HepG2 (cell line): ENCODE results near the gene TCAP. TPM values are rescaled to one million over a fixed set of nuclear protein-coding genes. Genes with fewer than 3 reads are reported as not detected.

ENCODE experiments used
- ATAC-seq: fragments of 200-7000 bp; cut with Tn5 transposase; 3 replicates; pipeline ENCODE4 v1.9.1; 2020; ENCODE audit warnings: mild to moderate bottlenecking, moderate library complexity
- BruUV-seq: library from RNA; stranded (reverse); fragments of 400-500 nt; replicated peaks from 2 replicates; lab custom pipeline; 2021; lab: Mats Ljungman, UMichigan
- CTCF ChIA-PET: fragments of 300-600 bp; formaldehyde crosslinking; extraction: SDS; loops from one replicate; lab custom pipeline; 2021; ENCODE audit warnings: low total read pairs, inconsistent platforms, low intra/inter-chr PET ratio; lab: Yijun Ruan, JAX
- POLR2A ChIA-PET: fragments of 350-600 bp; sonication (Branson Sonifier 250); formaldehyde crosslinking; loops from one replicate; lab custom pipeline; 2020; ENCODE audit warnings: antibody characterized with exemption, inconsistent platforms; lab: Yijun Ruan, JAX
- DNase-seq: peaks from one replicate; pipeline ENCODE4 v3.0.0-alpha.2; 2015; ENCODE audit warnings: low spot score
- FAIRE-seq: peaks from 3 replicates; lab custom pipeline; 2011; peaks lifted over from hg19 to GRCh38; lab: Jason Lieb, UNC
- H2AFZ ChIP-seq: one replicate; pipeline ENCODE4 v1.6.1; 2011; ENCODE audit warnings: low read length, inconsistent platforms
- H3K27ac ChIP-seq: fragments of 300-600 bp; 3 replicates; pipeline ENCODE4 v1.8.0; 2011; ENCODE audit warnings: mixed run types, mild to moderate bottlenecking, mixed read lengths, low read length, inconsistent platforms; ENCODE audit not compliant: insufficient read depth; ENCODE audit errors: extremely low read length
- H3K27me3 ChIP-seq, 2 experiments: fragments of 200-600 bp in 1 of 2; 2 replicates in 1 of 2; 3 replicates in 1 of 2; pipeline versions ENCODE4 v1.6.0 to v1.8.0; 2011; ENCODE audit warnings: low read length in 2 of 2, mild to moderate bottlenecking in 2 of 2, moderate library complexity in 2 of 2, inconsistent platforms in 1 of 2; ENCODE audit not compliant: insufficient read depth in 2 of 2, control insufficient read depth in 1 of 2
- H3K36me3 ChIP-seq, 2 experiments: fragments of 200-600 bp in 1 of 2; replicated peaks in 1 of 2; 2 replicates in 1 of 2; 3 replicates in 1 of 2; pipeline versions ENCODE4 v1.5.1 to v1.8.0; 2011; ENCODE audit warnings: low read length in 2 of 2, inconsistent platforms in 1 of 2; ENCODE audit not compliant: insufficient read depth in 2 of 2, control insufficient read depth in 1 of 2
- H3K4me1 ChIP-seq: 2 replicates; pipeline ENCODE4 v1.5.1; 2012; ENCODE audit warnings: low read length, inconsistent platforms; ENCODE audit not compliant: insufficient read depth
- H3K4me2 ChIP-seq: 2 replicates; pipeline ENCODE4 v1.6.0; 2011; ENCODE audit warnings: low read depth, low read length, inconsistent platforms
- H3K4me3 ChIP-seq, 3 experiments: fragments of 200-600 bp in 1 of 3; sonication (generic), shearing (Covaris generic) in 1 of 3; replicated peaks in 1 of 3; 2 replicates each; pipeline ENCODE4 v1.5.1; 2011 to 2016; ENCODE audit warnings: low read length in 3 of 3, inconsistent platforms in 2 of 3, low read depth in 2 of 3, mild to moderate bottlenecking in 2 of 3, control low read depth in 1 of 3, mixed read lengths in 1 of 3; ENCODE audit not compliant: insufficient read depth in 1 of 3
- H3K79me2 ChIP-seq: one replicate; pipeline ENCODE4 v1.6.1; 2011; ENCODE audit warnings: low read length, inconsistent platforms; ENCODE audit not compliant: insufficient read depth
- H3K9ac ChIP-seq: 2 replicates; pipeline ENCODE4 v1.6.0; 2011; ENCODE audit warnings: mild to moderate bottlenecking, low read depth, low read length, inconsistent platforms; ENCODE audit not compliant: insufficient read depth
- H3K9me3 ChIP-seq: 2 replicates; pipeline ENCODE4 v1.5.1; 2012; ENCODE audit warnings: mild to moderate bottlenecking, low read length
- H4K20me1 ChIP-seq: 2 replicates; pipeline ENCODE4 v1.6.0; 2011; ENCODE audit warnings: inconsistent platforms, mild to moderate bottlenecking, low read length, moderate library complexity; ENCODE audit not compliant: insufficient read depth
- AFF4 ChIP-seq: sonication (generic); formaldehyde crosslinking; IDR thresholded peaks from 2 replicates; pipeline ENCODE4 v1.4.0; 2020; ENCODE audit warnings: missing genetic modification reagents
- DDIT3 ChIP-seq: sonication (generic); formaldehyde crosslinking; IDR thresholded peaks from 2 replicates; pipeline ENCODE4 v1.4.0; 2020; ENCODE audit warnings: mild to moderate bottlenecking, missing genetic modification reagents
- GABPA ChIP-seq, 2 experiments: IDR thresholded peaks; 2 replicates each; pipeline ENCODE4 v1.6.1; 2011 to 2016; ENCODE audit warnings: low read depth in 2 of 2, low read length in 1 of 2, missing biosample characterization in 1 of 2, missing genetic modification characterization in 1 of 2
- HNF1B ChIP-seq: sonication (generic); formaldehyde crosslinking; IDR thresholded peaks from 2 replicates; pipeline ENCODE4 v1.5.1; 2020; ENCODE audit warnings: mild to moderate bottlenecking, moderate library complexity, missing genetic modification reagents
- HOXA5 ChIP-seq: sonication (generic); formaldehyde crosslinking; IDR thresholded peaks from 2 replicates; pipeline ENCODE4 v1.4.0; 2020; ENCODE audit warnings: missing genetic modification reagents
- KDM2A ChIP-seq: sonication (generic); formaldehyde crosslinking; IDR thresholded peaks from 2 replicates; pipeline ENCODE4 v1.4.0; 2020; ENCODE audit warnings: low read depth, missing genetic modification reagents, borderline replicate concordance
- KLF15 ChIP-seq: sonication (generic); formaldehyde crosslinking; IDR thresholded peaks from 2 replicates; pipeline ENCODE4 v1.8.1; 2023; ENCODE audit warnings: borderline replicate concordance, mild to moderate bottlenecking, inconsistent platforms, missing genetic modification reagents, mixed read lengths
- MZF1 ChIP-seq: sonication (generic); formaldehyde crosslinking; IDR thresholded peaks from 2 replicates; pipeline ENCODE4 v1.8.1; 2023; ENCODE audit warnings: mild to moderate bottlenecking, missing genetic modification reagents, borderline replicate concordance
- REL ChIP-seq: sonication (generic); formaldehyde crosslinking; conservative IDR thresholded peaks from 2 replicates; pipeline ENCODE4 v1.8.0; 2022; ENCODE audit warnings: mild to moderate bottlenecking, missing genetic modification reagents, moderate library complexity
- SAP130 ChIP-seq: IDR thresholded peaks from 2 replicates; pipeline ENCODE4 v1.6.1; 2016; ENCODE audit warnings: low read depth
- SP5 ChIP-seq: IDR thresholded peaks from 2 replicates; pipeline ENCODE4 v1.6.1; 2016; ENCODE audit warnings: low read depth, borderline replicate concordance
- ZNF687 ChIP-seq: sonication (generic); formaldehyde crosslinking; IDR thresholded peaks from 2 replicates; pipeline ENCODE4 v1.5.1; 2020; ENCODE audit warnings: mild to moderate bottlenecking, missing genetic modification reagents, moderate library complexity
- WGBS: methylation state at CpG from one replicate; pipeline ENCODE4 v1.1.6; 2017; ENCODE audit warnings: low lambda C conversion rate; 5-methylcytosine and 5-hydroxymethylcytosine counted together
- in situ Hi-C: cut with HindIII; loops from 2 replicates; pipeline ENCODE4 v1.10.0; 2017; ENCODE audit warnings: low pct_unique_long_range_greater_than_20kb; ENCODE audit not compliant: extremely low pct_ligation_motif_present
- intact Hi-C: fragments of 100-400 bp; cut with micrococcal nuclease; formaldehyde crosslinking; loops from one replicate; pipeline ENCODE4 v1.10.0; 2022; ENCODE audit not compliant: unreplicated experiment
- polyA plus RNA-seq, 8 experiments: library from polyadenylated mRNA; depleted of rRNA in 3 of 8; stranded (reverse) in 7 of 8; unstranded in 1 of 8; fragments of >200 nt; fragmentation: Illumina TruSeq in 4 of 8; extraction: Trizol in 4 of 8; gene quantifications; 2 replicates each; pipeline versions ENCODE4 v1.2.1 to v1.2.3, GENCODE V29; 2011 to 2016; ENCODE audit warnings: low read depth in 4 of 8, missing spikeins in 1 of 8, mixed read lengths in 1 of 8; ENCODE audit not compliant: insufficient read depth in 1 of 8
- total RNA-seq, 5 experiments: library from RNA; depleted of rRNA; stranded (reverse); fragments of >200 nt; fragmentation: Illumina TruSeq; extraction: Trizol; gene quantifications; 2 replicates each; pipeline ENCODE4 v1.2.3, GENCODE V29; 2016; ENCODE audit warnings: low read depth in 1 of 5

Gene TCAP
- total and polyA plus RNA-seq, 2 of the 13 experiments (the other 11 are each of a cell fraction or from before 2014, with no cell fraction given) = 0.24 to 0.65 TPM

- TF ChIP-seq HNF1B (CRISPR knock-in tag) (no peak), KDM2A (CRISPR knock-in tag) (0 out of 2 replicates have a peak, but pooled peaks have one; percentile 20), REL (CRISPR knock-in tag) (no peak)
These were observed 35.3 kb upstream of the TCAP start (continued) for GRCh38 chr17:39629898-39630297.

- Histone ChIP-seq H2AFZ (no peak overlapping the region), H3K79me2 (no peaks in the 10 kb centered on the region), H3K9ac (no peak overlapping the region), H3K4me2 (peak overlapping the region; percentile 66), H3K27me3 (peaks cover 20 to 63% of the 10 kb centered on the region in 2 experiments; a peak in 4 of 5 replicates), H3K36me3 (no peaks in the 10 kb centered on the region), H3K4me1 (peaks cover 95% of the 10 kb centered on the region), H3K9me3 (no peaks in the 10 kb centered on the region), H3K4me3 (peak overlapping the region in 1 of 3 experiments; percentile 45; a peak in 2 of 6 replicates), H3K27ac (no peak overlapping the region), H4K20me1 (no peaks in the 10 kb centered on the region)
- no peak for FAIRE-seq
- no peak for ATAC-seq
- 0% methylated on average over 6 of the region's 6 CpGs for WGBS
- intact Hi-C loops = no loop called here
- DNase-seq = no peak
- CTCF ChIA-PET = interaction anchor here (1.3 kb wide), 1 partner anchor 9 kb away, joined by 7 read pairs; no protein-coding TSS in a partner anchor
- in situ Hi-C loops = no loop called here
- no TSS peak for BruUV-seq
- POLR2A ChIA-PET = interaction anchor here (0.8 to 3.3 kb wide), 5 partner anchors 20 to 72 kb away, joined by 3 to 11 read pairs (median 4); partner anchors contain the start of gene ERBB2
- 0 out of 2 replicates have a peak, but pooled peaks have one; percentile 47 for TF ChIP-seq MZF1
- no peak for TF ChIP-seq AFF4 (CRISPR knock-in tag)
- TF ChIP-seq DDIT3 (CRISPR knock-in tag) = no peak
- no peak for TF ChIP-seq KLF15
- peak; percentile 26; the same call in 1 of the 2 replicates for TF ChIP-seq GABPA (IDR thresholded peaks at IDR 0.05; ENCODE audit: low read depth, low read length)
- TF ChIP-seq GABPA (CRISPR knock-in tag; IDR thresholded peaks at IDR 0.05; ENCODE audit: low read depth) = peak; percentile 76
- TF ChIP-seq SAP130 = peak; percentile 47
- TF ChIP-seq SP5 (CRISPR knock-in tag) = 0 out of 2 replicates have a peak, but pooled peaks have one; percentile 14
- peak; percentile 39 for TF ChIP-seq ZNF687 (CRISPR knock-in tag)
- TF ChIP-seq HOXA5 = no peak
These were observed 33.7 kb upstream of the TCAP start for GRCh38 chr17:39631403-39631802.
